Endothelial cell of umbilical vein (primary cell): ENCODE measurements around the gene GNL2.

ENCODE experiments used
- JUN ChIP-seq: IDR thresholded peaks from 2 replicates; pipeline ENCODE4 v1.6.1; 2011; ENCODE audit warnings: borderline replicate concordance, low read depth; ENCODE audit not compliant: insufficient read length, insufficient read depth
- POLR2A ChIP-seq: IDR thresholded peaks from 2 replicates; pipeline ENCODE4 v1.6.1; 2012; ENCODE audit warnings: low read depth, mild to moderate bottlenecking, control low read depth, low read length
- POLR2AphosphoS5 ChIP-seq: IDR thresholded peaks from 2 replicates; pipeline ENCODE4 v1.6.1; 2012; ENCODE audit warnings: low read depth, mild to moderate bottlenecking, control low read depth, low read length, moderate library complexity; ENCODE audit not compliant: insufficient read depth

DNA sequence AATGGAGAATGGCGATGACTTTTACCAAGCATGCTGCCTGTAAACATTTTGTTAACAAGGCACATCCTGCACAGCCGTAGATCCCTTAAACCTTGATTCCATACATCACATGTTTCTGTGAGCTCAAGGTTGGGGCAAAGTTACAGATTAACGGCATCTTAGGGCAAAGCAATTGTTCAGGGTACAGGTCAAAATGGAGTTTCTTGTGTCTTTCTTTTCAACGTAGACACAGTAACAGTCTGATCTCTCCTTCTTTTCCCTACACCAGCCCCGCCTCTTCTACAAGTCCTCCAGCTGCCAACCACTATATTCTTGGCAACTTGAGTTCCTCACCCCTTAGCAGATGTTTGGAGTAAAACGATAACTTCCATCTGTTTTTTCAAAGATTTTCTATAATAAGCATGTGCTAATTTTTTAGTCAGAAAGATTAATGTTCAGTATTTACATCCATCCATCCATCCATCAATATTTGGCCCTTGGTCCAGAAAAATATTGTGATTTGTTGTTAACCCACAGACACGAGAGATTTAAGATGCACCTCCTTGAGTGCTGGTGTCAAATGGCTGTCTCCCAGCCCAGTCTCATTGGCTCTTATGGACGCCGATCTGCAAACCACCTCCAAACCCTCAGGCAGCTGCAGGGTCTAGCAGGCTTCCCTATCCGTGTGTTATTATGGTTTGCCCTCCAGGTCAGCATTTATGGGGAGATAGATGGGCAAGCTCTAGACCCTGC lies 35.2 kb downstream of the GNL2 start:
- TF ChIP-seq POLR2A (no peak), JUN (no peak), POLR2AphosphoS5 (no peak)
